ENCODE data around the gene BZW1. TPM values are rescaled to one million over a fixed set of nuclear protein-coding genes. Genes with fewer than 3 reads are reported as not detected.
A peak's percentile ranks its signal among the peaks of the same experiment; 100 is the strongest.

Gene BZW1
- total RNA-seq, 3 donors from 2014 or later (not counting 1 experiment from before 2014, with no cell fraction given) = 393 to 417 (median 411) TPM

DNA sequence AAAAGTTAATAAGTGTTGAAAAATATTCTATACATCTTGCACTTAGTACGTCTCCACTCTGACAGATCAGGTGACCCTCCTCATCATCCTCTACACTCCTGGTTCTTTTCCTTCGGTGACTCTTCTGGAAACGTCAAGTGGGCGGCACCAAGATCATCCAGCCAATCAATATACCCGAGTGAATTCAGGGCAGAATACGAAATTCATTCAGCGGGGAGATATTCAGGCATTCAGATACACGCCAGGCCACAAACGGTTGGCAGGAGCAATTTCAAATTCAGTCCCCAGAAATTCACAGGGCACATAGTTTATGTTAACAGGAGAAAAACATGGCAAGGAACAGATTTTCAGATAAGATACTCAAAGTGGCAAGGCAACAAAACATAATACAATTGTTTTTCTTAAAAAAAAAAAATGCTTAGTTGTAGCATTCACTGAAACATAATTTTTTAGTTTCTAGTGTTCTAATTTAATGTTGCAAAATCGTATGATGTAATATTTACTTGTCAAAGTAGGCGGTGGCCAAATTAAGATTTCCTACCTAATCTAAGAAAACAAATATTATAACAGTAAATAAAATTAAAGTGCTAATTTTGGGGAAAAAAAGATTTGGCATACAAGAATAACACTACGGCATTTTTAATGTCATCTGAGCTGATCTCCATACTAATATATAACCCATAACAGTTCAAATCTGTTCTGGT lies 48.5 kb downstream of the BZW1 start:
- Histone ChIP-seq H3K4me3 (ENCODE audit: low read length) (no peak overlapping the region), H3K27ac (ENCODE audit: low read length) (peak overlapping the region; percentile 46), H3K9me3 (ENCODE audit: control insufficient read depth, insufficient read depth, low read length) (no peaks in the 10 kb centered on the region), H3K27me3 (ENCODE audit: control insufficient read depth, insufficient read depth, low read length) (no peaks in the 10 kb centered on the region), H3K36me3 (ENCODE audit: control insufficient read depth, insufficient read depth, low read length) (peaks cover 63% of the 10 kb centered on the region), H3K4me1 (ENCODE audit: control insufficient read depth, insufficient read depth, low read length) (peaks cover 22% of the 10 kb centered on the region)
- no peak for ATAC-seq
- TF ChIP-seq CTCF (IDR thresholded peaks at IDR 0.05) = no peak
- Mint-ChIP-seq H3K4me3 (peak overlapping the region; percentile 93), H3K9me3 (no peaks in the 10 kb centered on the region), H3K36me3 (peaks cover 61% of the 10 kb centered on the region), H3K27ac (peak overlapping the region; percentile 90 to 99), H3K4me1 (peaks cover 72 to 73% of the 10 kb centered on the region in 2 donors), H3K27me3 (ENCODE audit: low read depth in 2 of 2) (no peaks in the 10 kb centered on the region)
- intact Hi-C loops (cut with micrococcal nuclease) = loop anchor here (5.0 kb wide), 2 partner anchors 333 to 402 kb away; partner anchors contain the start of genes CASP8 and SGO2
- peak in 1 of 2 donors; percentile 51 for DNase-seq
- 39% methylated on average over 9 of the region's 12 CpGs for WGBS (ENCODE audit: insufficient coverage)

DNA sequence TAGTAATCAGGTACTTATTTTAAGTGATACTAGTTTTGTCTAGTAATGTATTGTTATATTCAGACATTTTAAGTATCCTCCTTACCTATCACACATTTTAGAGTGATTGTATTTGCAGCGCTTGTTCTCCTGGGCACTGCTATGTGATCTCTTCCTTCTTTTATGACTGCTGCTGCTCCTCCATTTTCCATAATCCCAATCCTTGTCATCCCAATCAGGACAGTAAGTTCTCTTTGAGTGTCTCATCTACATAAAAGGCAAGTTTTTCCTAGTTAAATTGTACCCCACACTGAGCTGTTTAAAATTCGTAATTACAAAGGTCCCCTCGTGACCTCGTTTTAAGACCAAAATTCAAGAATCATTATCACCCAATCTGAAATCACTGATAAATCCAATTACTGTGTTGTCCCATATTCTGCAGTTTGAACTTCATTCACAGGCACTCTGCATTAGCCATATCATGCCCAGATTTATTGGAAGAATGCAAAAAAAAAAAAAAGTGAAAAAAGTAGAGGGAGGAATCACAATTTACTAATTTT lies 50.0 kb downstream of the BZW1 start:
- intact Hi-C loops (cut with micrococcal nuclease) = loop anchor here (1.0 to 5.0 kb wide), 3 partner anchors 28 to 401 kb away; partner anchors contain the start of genes CASP8, NIF3L1, PPIL3 and SGO2
- Mint-ChIP-seq H3K4me1 (peaks cover 69 to 71% of the 10 kb centered on the region in 2 donors), H3K36me3 (peaks cover 57% of the 10 kb centered on the region), H3K27me3 (ENCODE audit: low read depth in 2 of 2) (no peaks in the 10 kb centered on the region), H3K27ac (peak overlapping the region; percentile 92 to 99), H3K4me3 (peak overlapping the region; percentile 93), H3K9me3 (no peaks in the 10 kb centered on the region)
- H3K27me3 ChIP-seq (ENCODE audit: control insufficient read depth, insufficient read depth, low read length) = no peaks in the 10 kb centered on the region
- no peak for TF ChIP-seq CTCF (IDR thresholded peaks at IDR 0.05)
- ATAC-seq (no peak), DNase-seq (peak in 1 of 2 donors; percentile 14)
- H3K36me3 ChIP-seq (ENCODE audit: control insufficient read depth, insufficient read depth, low read length) = peaks cover 50% of the 10 kb centered on the region
- 2% methylated on average over 4 of the region's 4 CpGs for WGBS (ENCODE audit: insufficient coverage)
- peak overlapping the region; percentile 99 for H3K27ac ChIP-seq (ENCODE audit: low read length)
- peak overlapping the region; percentile 95 for H3K4me3 ChIP-seq (ENCODE audit: low read length)
- H3K9me3 ChIP-seq (ENCODE audit: control insufficient read depth, insufficient read depth, low read length) = no peaks in the 10 kb centered on the region
- H3K4me1 ChIP-seq (ENCODE audit: control insufficient read depth, insufficient read depth, low read length) = peaks cover 25% of the 10 kb centered on the region

GRCh38 chr2:200862532-200863000 lies 50.9 kb downstream of the BZW1 start:
- peak overlapping the region; percentile 93 for H3K4me3 Mint-ChIP-seq
- Histone ChIP-seq H3K27me3 (ENCODE audit: control insufficient read depth, insufficient read depth, low read length) (no peaks in the 10 kb centered on the region), H3K4me3 (ENCODE audit: low read length) (peak overlapping the region; percentile 95), H3K27ac (ENCODE audit: low read length) (peak overlapping the region; percentile 99), H3K36me3 (ENCODE audit: control insufficient read depth, insufficient read depth, low read length) (peaks cover 41% of the 10 kb centered on the region), H3K4me1 (ENCODE audit: control insufficient read depth, insufficient read depth, low read length) (peaks cover 25% of the 10 kb centered on the region), H3K9me3 (ENCODE audit: control insufficient read depth, insufficient read depth, low read length) (no peaks in the 10 kb centered on the region)
- H3K4me1 Mint-ChIP-seq = peaks cover 60 to 67% of the 10 kb centered on the region in 2 donors
- TF ChIP-seq CTCF (IDR thresholded peaks at IDR 0.05) = no peak
- intact Hi-C loops (cut with micrococcal nuclease) = loop anchor here (1.0 to 5.0 kb wide), 3 partner anchors 27 to 400 kb away; partner anchors contain the start of genes CASP8, NIF3L1, PPIL3 and SGO2
- H3K36me3 Mint-ChIP-seq = peaks cover 48% of the 10 kb centered on the region
- peak; percentile 46 to 65 (median 49) for ATAC-seq
- H3K27ac Mint-ChIP-seq = peak overlapping the region; percentile 92 to 99
- peak; percentile 54 to 86 for DNase-seq
- H3K9me3 Mint-ChIP-seq = no peaks in the 10 kb centered on the region
- no peaks in the 10 kb centered on the region for H3K27me3 Mint-ChIP-seq (ENCODE audit: low read depth in 2 of 2)
- 0% methylated on average over 13 of the region's 13 CpGs for WGBS (ENCODE audit: insufficient coverage)

Data from natural killer cell (primary cell).